Measurements from ENCODE around the gene BCAS3.
A peak's percentile ranks its signal among the peaks of the same experiment; 100 is the strongest.
"Not testable (repeated sequence)": the region's sequence is repeated elsewhere in the genome, so short reads cannot be mapped to it uniquely, and the experiment has no call there.

Gene BCAS3

GRCh38 chr17:60747069-60747808, 69.6 kb downstream of the BCAS3 start:
- DNase-seq (ENCODE audit: low spot score), result no peak

GRCh38 chr17:60748204-60748603, 70.6 kb downstream of the BCAS3 start:
- no peak for DNase-seq (ENCODE audit: low spot score)

GRCh38 chr17:60749050-60749449, 71.4 kb downstream of the BCAS3 start:
- no peak for DNase-seq (ENCODE audit: low spot score)

- no peak for DNase-seq (ENCODE audit: low spot score)
Observed at GRCh38 chr17:60749708-60750107, 72.1 kb downstream of the BCAS3 start.

GRCh38 chr17:60750640-60751039, 73.0 kb downstream of the BCAS3 start:
- no peak for DNase-seq (ENCODE audit: low spot score)

- no peak for DNase-seq (ENCODE audit: low spot score)
Observed at GRCh38 chr17:60751884-60752283, 74.2 kb downstream of the BCAS3 start.

- DNase-seq (ENCODE audit: low spot score), result no peak
Observed at GRCh38 chr17:60752873-60753577, 75.4 kb downstream of the BCAS3 start.

GRCh38 chr17:60754057-60754604, 76.5 kb downstream of the BCAS3 start:
- DNase-seq (ENCODE audit: low spot score), result no peak

GRCh38 chr17:60756798-60757197, 79.1 kb downstream of the BCAS3 start:
- DNase-seq (ENCODE audit: low spot score), result not testable (repeated sequence)

GRCh38 chr17:60757437-60757836, 79.8 kb downstream of the BCAS3 start:
- DNase-seq (ENCODE audit: low spot score), result no peak

GRCh38 chr17:60759756-60760155, 82.1 kb downstream of the BCAS3 start:
- DNase-seq (ENCODE audit: low spot score), result no peak

- DNase-seq (ENCODE audit: low spot score), result not testable (repeated sequence)
Observed at GRCh38 chr17:60761301-60761700, 83.7 kb downstream of the BCAS3 start.

- DNase-seq (ENCODE audit: low spot score), result peak; percentile 9
Observed at GRCh38 chr17:60766778-60767190, 89.1 kb downstream of the BCAS3 start.

- no peak for DNase-seq (ENCODE audit: low spot score)
Observed at GRCh38 chr17:60767744-60768308, 90.2 kb downstream of the BCAS3 start.

GRCh38 chr17:60769327-60769726, 91.7 kb downstream of the BCAS3 start:
- DNase-seq (ENCODE audit: low spot score), result no peak

- no peak for DNase-seq (ENCODE audit: low spot score)
Observed at GRCh38 chr17:60770946-60771422, 93.3 kb downstream of the BCAS3 start.

GRCh38 chr17:60771621-60772020, 94.0 kb downstream of the BCAS3 start:
- not testable (repeated sequence) for DNase-seq (ENCODE audit: low spot score)

GRCh38 chr17:60773552-60773951, 95.9 kb downstream of the BCAS3 start:
- DNase-seq (ENCODE audit: low spot score), result no peak

- no peak for DNase-seq (ENCODE audit: low spot score)
Observed at GRCh38 chr17:60781880-60782412, 104.3 kb downstream of the BCAS3 start.

- DNase-seq (ENCODE audit: low spot score), result no peak
Observed at GRCh38 chr17:60782742-60783141, 105.1 kb downstream of the BCAS3 start.

- DNase-seq (ENCODE audit: low spot score), result no peak
Observed at GRCh38 chr17:60790205-60790604, 112.6 kb downstream of the BCAS3 start.

- no peak for DNase-seq (ENCODE audit: low spot score)
Observed at GRCh38 chr17:60792250-60792898, 114.7 kb downstream of the BCAS3 start.

All from CD4-positive, alpha-beta T cell treated with Interleukin-15 for 4 hours (primary cell).